Activated CD8-positive, alpha-beta memory T cell treated with anti-CD3 and anti-CD28 coated beads, Interleukin-2, amount 50 U/mL, for 48 hours (primary cell): ENCODE results near the gene HEG1.
"Not testable (repeated sequence)": the region's sequence is repeated elsewhere in the genome, so short reads cannot be mapped to it uniquely, and the experiment has no call there.

Experiments used
- DNase-seq: peaks from one replicate; pipeline ENCODE4 v3.0.0-alpha.2; 2020

Gene HEG1

GRCh38 chr3:124982855-124983254 lies 72.9 kb downstream of the HEG1 start:
- no peak for DNase-seq

GRCh38 chr3:124981472-124981871 lies 74.3 kb downstream of the HEG1 start:
- no peak for DNase-seq

GRCh38 chr3:124978627-124979026 lies 77.2 kb downstream of the HEG1 start:
- no peak for DNase-seq

- DNase-seq, result no peak
Observed at GRCh38 chr3:124976383-124976782, 79.4 kb downstream of the HEG1 start.

GRCh38 chr3:124974691-124975090 lies 81.1 kb downstream of the HEG1 start:
- DNase-seq, result no peak

- DNase-seq, result no peak
Observed at GRCh38 chr3:124973290-124973689, 82.5 kb downstream of the HEG1 start.

GRCh38 chr3:124972457-124972856 lies 83.3 kb downstream of the HEG1 start:
- no peak for DNase-seq

GRCh38 chr3:124969963-124970722 lies 85.7 kb downstream of the HEG1 start:
- no peak for DNase-seq

GRCh38 chr3:124969190-124969589 lies 86.6 kb downstream of the HEG1 start:
- no peak for DNase-seq

- no peak for DNase-seq
Observed at GRCh38 chr3:124967964-124968363, 87.8 kb downstream of the HEG1 start.

- no peak for DNase-seq
Observed at GRCh38 chr3:124966521-124967445, 89.0 kb downstream of the HEG1 start.

GRCh38 chr3:124965413-124965812 lies 90.4 kb downstream of the HEG1 start:
- DNase-seq, result no peak

GRCh38 chr3:124964387-124964786 lies 91.4 kb downstream of the HEG1 start:
- DNase-seq, result no peak

GRCh38 chr3:124963755-124964154 lies 92.0 kb downstream of the HEG1 start:
- no peak for DNase-seq

GRCh38 chr3:124962403-124962940 lies 93.3 kb downstream of the HEG1 start:
- DNase-seq, result no peak

- DNase-seq, result no peak
Observed at GRCh38 chr3:124960698-124961097, 95.1 kb downstream of the HEG1 start.

- DNase-seq, result no peak
Observed at GRCh38 chr3:124960105-124960504, 95.7 kb downstream of the HEG1 start.

GRCh38 chr3:124957951-124958350 lies 97.8 kb downstream of the HEG1 start:
- not testable (repeated sequence) for DNase-seq

- no peak for DNase-seq
Observed at GRCh38 chr3:124952282-124952855, 103.4 kb downstream of the HEG1 start.

GRCh38 chr3:124951511-124952281 lies 104.1 kb downstream of the HEG1 start:
- DNase-seq, result no peak

GRCh38 chr3:124950026-124950425 lies 105.8 kb downstream of the HEG1 start:
- DNase-seq, result no peak

GRCh38 chr3:124942613-124943012 lies 113.2 kb downstream of the HEG1 start:
- no peak for DNase-seq

GRCh38 chr3:124941771-124942170 lies 114.0 kb downstream of the HEG1 start:
- no peak for DNase-seq
